ENCODE data around the gene VAT1L.

DNA sequence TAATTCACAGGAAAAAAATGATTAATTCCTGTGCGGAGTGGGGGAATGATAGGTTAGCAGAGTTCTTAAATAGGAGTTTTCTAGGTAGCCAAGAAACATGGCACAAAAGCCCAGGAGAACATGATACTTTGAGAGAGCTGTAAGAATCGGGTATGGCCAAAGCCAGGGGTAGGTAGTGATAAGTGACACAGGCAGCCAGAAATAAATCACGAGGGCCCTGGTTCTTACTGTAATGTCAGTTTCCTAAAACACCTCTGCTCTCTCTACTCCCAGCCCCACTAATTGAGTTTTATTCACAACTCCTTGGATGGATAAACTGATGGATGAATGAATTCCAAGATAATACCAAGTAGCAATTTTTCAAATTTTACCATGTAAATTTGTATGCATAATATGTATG is 54.1 kb downstream of the VAT1L start:
- TF ChIP-seq EZH2 (IDR thresholded peaks at IDR 0.05; ENCODE audit: borderline replicate concordance, low read length): no peak
- TF ChIP-seq, protein P1, sequence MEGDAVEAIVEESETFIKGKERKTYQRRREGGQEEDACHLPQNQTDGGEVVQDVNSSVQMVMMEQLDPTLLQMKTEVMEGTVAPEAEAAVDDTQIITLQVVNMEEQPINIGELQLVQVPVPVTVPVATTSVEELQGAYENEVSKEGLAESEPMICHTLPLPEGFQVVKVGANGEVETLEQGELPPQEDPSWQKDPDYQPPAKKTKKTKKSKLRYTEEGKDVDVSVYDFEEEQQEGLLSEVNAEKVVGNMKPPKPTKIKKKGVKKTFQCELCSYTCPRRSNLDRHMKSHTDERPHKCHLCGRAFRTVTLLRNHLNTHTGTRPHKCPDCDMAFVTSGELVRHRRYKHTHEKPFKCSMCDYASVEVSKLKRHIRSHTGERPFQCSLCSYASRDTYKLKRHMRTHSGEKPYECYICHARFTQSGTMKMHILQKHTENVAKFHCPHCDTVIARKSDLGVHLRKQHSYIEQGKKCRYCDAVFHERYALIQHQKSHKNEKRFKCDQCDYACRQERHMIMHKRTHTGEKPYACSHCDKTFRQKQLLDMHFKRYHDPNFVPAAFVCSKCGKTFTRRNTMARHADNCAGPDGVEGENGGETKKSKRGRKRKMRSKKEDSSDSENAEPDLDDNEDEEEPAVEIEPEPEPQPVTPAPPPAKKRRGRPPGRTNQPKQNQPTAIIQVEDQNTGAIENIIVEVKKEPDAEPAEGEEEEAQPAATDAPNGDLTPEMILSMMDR (IDR thresholded peaks at IDR 0.05; ENCODE audit: low read length): no peak

Data from OCI-LY1 (cell line).